Liver (tissue), 3 donors: Measurements from ENCODE around the gene TUBB6.

ENCODE experiments used
- RAD21 ChIP-seq, 2 donors: IDR thresholded peaks; 2 replicates each; pipeline ENCODE4 v1.6.1; 2016; ENCODE audit warnings: antibody characterized with exemption in 2 of 2, mild to moderate bottlenecking in 2 of 2
- TF ChIP-seq, protein P1 (sequence below): fragments of 150-350 bp; IDR thresholded peaks from 2 replicates; pipeline ENCODE4 v1.5.1; 2017; ENCODE audit warnings: improper control_type of control experiment, low read depth, low read length; ENCODE audit not compliant: missing input control
- donor health status: healthy.
- donor health status: healthy.

GRCh38 chr18:12314591-12315305 lies 6.7 kb downstream of the TUBB6 start:
- TF ChIP-seq RAD21 (IDR thresholded peaks at IDR 0.05): no peak
- TF ChIP-seq, protein P1, sequence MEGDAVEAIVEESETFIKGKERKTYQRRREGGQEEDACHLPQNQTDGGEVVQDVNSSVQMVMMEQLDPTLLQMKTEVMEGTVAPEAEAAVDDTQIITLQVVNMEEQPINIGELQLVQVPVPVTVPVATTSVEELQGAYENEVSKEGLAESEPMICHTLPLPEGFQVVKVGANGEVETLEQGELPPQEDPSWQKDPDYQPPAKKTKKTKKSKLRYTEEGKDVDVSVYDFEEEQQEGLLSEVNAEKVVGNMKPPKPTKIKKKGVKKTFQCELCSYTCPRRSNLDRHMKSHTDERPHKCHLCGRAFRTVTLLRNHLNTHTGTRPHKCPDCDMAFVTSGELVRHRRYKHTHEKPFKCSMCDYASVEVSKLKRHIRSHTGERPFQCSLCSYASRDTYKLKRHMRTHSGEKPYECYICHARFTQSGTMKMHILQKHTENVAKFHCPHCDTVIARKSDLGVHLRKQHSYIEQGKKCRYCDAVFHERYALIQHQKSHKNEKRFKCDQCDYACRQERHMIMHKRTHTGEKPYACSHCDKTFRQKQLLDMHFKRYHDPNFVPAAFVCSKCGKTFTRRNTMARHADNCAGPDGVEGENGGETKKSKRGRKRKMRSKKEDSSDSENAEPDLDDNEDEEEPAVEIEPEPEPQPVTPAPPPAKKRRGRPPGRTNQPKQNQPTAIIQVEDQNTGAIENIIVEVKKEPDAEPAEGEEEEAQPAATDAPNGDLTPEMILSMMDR: no peak
